Measurements from ENCODE around the gene MYH3. TPM values are rescaled to one million over a fixed set of nuclear protein-coding genes. Genes with fewer than 3 reads are reported as not detected.
"Not testable (repeated sequence)": the region's sequence is repeated elsewhere in the genome, so short reads cannot be mapped to it uniquely, and the experiment has no call there.

Gene MYH3
- 227 TPM for total RNA-seq
- 5.9 TPM for polyA plus RNA-seq

DNA sequence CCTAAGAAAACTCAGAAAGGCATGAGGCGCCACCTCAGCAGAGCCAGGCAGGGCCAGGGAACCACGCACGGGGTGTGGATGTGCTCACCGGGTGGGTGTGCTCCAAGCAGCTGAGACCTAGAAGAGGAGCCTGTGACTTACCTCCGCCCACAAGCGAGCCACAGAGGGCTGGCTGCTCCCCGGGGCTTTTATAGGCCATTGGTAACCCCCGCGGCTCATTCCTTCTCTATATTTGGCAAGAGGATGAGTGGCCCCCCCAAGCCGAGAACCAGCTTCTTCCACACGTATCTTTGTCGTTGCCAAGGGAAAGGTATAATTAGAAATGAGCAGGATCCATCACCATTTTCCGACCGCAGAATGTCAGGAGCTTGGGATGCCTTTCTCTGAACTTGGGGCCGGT, at the start of gene MYH3:
MYH3 (minus strand) TSS at position 162 of the 400 bp plus-strand sequence. CDS start 2,245 bp downstream, outside the sequence.
- Histone ChIP-seq H3K27ac (ENCODE audit: low read depth) (no peak within 1 kb of the TSS), H3K4me3 (ENCODE audit: low read depth, low read length) (no peak within 1 kb of the TSS), H3K4me1 (ENCODE audit: insufficient read depth) (no peaks in the 10 kb centered on the region), H3K36me3 (ENCODE audit: insufficient read depth) (peaks cover 2% of the 10 kb centered on the region)
- DNase-seq (ENCODE audit: extremely low spot score): no peak
- 71% methylated on average over 15 of the region's 15 CpGs for WGBS

DNA sequence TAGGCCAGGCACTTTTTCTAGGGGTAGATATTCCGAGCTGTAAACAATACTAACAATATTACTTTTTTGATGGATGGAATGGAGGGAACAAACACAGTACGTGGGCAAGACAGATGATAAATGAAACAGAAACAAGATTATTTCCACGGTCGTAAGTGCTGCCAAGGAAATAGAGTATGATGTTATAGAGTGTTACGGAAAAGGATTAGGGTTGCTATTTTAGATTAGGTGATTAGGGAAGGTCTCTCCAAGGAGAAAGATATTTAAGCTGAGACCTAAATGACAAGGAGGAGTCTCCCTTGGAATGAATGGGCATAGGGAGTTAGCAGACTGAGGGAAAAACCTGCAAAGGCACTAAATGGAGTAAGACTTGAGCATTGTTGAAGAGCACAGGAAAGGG, 48.6 kb upstream of the MYH3 start:
- H3K27ac ChIP-seq (ENCODE audit: low read depth): no peak overlapping the region
- no peaks in the 10 kb centered on the region for H3K4me1 ChIP-seq (ENCODE audit: insufficient read depth)
- H3K36me3 ChIP-seq (ENCODE audit: insufficient read depth): no peaks in the 10 kb centered on the region
- H3K4me3 ChIP-seq (ENCODE audit: low read depth, low read length): no peak overlapping the region
- WGBS: 77% methylated on average over 5 of the region's 5 CpGs
- no peak for DNase-seq (ENCODE audit: extremely low spot score)

DNA sequence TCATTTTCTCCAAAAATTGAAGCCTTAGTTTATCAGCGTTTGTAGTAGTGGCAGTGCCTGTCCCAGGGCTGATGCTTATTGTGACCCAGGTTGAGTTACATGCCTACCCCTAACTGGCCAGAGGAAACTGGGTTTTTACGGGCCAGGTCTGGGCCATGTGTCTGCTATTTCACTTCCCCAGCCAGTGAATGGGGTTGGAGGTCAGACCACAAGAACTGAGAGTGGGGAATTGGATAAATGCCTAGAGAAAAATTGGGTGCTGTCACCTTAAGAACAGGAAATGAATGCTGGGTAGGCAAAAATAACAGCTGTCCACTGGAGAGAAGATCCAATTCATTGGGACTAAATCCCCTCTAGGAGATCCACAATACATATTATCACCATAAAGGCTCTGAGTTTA, 45.5 kb upstream of the MYH3 start:
- Histone ChIP-seq H3K36me3 (ENCODE audit: insufficient read depth) (no peaks in the 10 kb centered on the region), H3K4me1 (ENCODE audit: insufficient read depth) (no peaks in the 10 kb centered on the region), H3K27ac (ENCODE audit: low read depth) (no peak overlapping the region), H3K4me3 (ENCODE audit: low read depth, low read length) (no peak overlapping the region)
- 58% methylated on average over 2 of the region's 2 CpGs for WGBS
- DNase-seq (ENCODE audit: extremely low spot score): no peak

DNA sequence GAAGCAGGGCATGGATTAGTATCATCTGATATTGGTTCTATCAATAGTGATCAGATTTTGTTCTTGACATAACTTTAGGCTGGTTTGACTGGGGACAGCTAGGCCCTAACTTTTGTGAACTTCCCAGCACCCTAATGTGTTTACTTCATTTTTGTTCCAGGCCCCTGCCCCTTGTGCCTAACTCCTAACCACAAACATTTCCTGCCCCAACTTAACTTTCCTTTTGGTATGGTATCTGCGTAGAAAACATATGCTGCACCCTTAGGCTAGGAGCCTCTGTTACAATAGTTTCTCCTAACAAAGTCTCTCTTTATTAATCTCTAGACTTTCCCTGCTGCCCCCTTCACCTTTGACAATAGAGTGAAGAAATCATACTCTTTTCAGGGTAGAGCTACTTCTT, 42.7 kb upstream of the MYH3 start:
- 87% methylated on average over 1 of the region's 1 CpG for WGBS
- Histone ChIP-seq H3K27ac (ENCODE audit: low read depth) (no peak overlapping the region), H3K4me1 (ENCODE audit: insufficient read depth) (no peaks in the 10 kb centered on the region), H3K4me3 (ENCODE audit: low read depth, low read length) (no peak overlapping the region), H3K36me3 (ENCODE audit: insufficient read depth) (no peaks in the 10 kb centered on the region)
- DNase-seq (ENCODE audit: extremely low spot score): no peak

DNA sequence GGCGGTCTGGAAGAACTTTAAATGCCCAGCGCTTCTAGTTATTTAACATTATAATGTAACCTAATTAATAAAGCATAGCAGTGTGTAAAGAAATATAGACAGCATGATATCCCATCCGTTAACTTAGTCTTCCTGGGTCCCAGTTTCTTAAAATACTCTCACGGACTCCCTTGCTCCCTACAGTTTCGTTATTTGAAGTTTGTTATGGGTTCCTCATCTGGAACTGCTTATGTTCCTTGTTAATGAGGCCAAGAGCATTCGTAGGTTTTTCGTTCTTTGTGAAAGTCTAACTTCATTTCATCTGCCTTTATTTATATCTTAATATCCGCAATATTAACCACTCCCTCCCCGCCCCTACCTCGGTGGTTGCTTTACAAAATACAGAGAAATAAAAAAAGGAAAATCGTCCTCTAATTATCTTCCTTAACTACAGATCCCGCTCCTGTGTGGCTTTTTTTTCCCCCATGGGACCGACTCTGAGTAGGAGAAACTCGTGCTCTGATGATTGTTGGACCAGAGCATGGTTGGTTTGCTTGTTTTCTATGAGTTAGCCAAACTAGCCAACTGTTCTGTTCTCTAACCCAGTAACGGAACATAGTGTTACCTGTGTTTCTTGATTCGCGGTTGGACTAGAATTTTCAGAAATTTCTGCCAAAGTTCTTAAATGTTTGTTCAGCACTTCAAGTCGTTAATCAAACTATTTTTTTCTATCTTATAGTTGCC, 41.1 kb upstream of the MYH3 start:
- no peak for DNase-seq (ENCODE audit: extremely low spot score)
- Histone ChIP-seq H3K4me1 (ENCODE audit: insufficient read depth) (no peaks in the 10 kb centered on the region), H3K27ac (ENCODE audit: low read depth) (peak overlapping the region; percentile 84), H3K36me3 (ENCODE audit: insufficient read depth) (no peaks in the 10 kb centered on the region), H3K4me3 (ENCODE audit: low read depth, low read length) (peak overlapping the region; percentile 70)
- 19% methylated on average over 18 of the region's 18 CpGs for WGBS

DNA sequence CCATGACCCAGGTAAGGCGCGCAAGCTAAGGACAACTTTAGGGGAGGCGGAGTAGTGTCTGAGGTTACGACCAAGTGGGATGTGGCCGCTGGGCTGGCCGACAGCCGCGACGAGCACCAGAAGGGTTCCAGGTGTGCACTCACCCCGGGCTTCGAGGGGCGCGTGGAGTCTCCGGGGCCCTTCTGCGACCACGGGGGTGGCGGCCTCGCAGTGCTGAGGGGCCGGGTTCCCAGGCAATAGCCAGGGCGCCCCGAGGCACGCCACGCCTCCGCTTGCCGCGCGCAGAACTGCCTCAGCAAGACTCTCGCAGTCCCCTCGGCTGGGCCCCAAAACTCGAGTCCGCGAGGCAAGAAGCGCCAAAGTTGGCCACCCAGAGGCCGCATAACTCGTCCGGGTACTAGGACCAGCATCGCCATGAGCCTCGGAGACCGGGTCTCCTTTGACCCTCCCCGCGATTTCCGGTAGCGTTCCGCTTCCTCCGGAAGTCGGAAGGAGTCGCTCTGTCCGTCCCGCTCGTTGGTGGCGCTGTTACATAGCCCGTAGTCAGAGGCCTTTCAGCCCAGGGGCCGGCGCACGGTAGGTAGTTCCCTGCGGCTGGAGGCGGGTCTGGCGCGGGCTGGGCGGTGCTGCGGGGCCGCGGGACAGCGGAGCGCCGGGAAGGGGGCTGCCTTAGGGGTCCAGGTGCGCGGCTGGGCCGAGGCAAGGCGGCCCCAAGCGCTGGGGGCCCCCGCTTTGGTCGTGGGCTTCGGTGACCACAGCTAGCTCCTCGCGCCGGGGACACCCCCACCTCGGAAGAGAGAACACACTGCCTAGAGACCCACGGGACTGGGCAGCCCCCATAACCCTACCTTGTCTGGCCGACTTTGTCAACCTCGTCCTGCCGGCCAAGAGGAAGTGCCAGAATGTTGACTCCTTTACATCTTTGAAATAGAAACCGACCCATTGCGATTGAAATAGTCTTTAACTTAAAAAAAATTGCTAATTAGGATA, 40.3 kb upstream of the MYH3 start, which contains the start of the genes ADPRM and SCO1:
ADPRM (plus strand) TSS at position 503 of the 990 bp plus-strand sequence. CDS start 7,333 bp downstream, outside the sequence.
SCO1 (minus strand) TSS at position 442 of the 990 bp plus-strand sequence; CDS start at position 416, 26 bp downstream.
- Histone ChIP-seq H3K36me3 (ENCODE audit: insufficient read depth) (no peaks in the 10 kb centered on the region), H3K4me3 (ENCODE audit: low read depth, low read length) (peak within 1 kb of the TSS; percentile 70), H3K4me1 (ENCODE audit: insufficient read depth) (no peaks in the 10 kb centered on the region), H3K27ac (ENCODE audit: low read depth) (peak within 1 kb of the TSS; percentile 84)
- WGBS: under 1% methylated on average over 84 of the region's 84 CpGs
- peak; percentile 90 for DNase-seq (ENCODE audit: extremely low spot score)

DNA sequence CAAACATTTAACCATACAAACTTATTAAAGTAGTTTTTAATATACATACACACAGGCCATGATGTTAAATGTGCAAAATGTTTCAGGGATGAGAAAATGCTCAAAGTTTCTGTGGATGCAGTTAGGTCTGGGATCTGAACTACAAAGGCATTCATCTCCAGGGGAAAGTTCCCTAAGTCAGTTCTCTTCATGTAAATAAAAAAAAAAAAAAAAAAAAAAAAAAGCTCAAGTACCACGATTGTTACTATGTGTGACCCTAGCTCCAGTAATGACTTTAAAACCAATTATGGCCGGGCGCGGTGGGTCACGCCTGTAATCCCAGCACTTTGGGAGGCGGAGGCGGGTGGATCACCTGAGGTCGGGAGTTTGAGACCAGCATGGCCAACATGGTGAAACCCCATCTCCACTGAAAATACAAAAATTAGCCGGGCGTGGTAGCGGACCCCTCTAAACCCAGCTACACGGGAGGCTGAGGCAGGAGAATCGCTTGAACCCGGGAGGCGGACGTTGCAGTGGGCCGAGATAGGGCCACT, 38.8 kb upstream of the MYH3 start:
- not testable (repeated sequence) for H3K4me1 ChIP-seq (ENCODE audit: insufficient read depth); H3K4me3 ChIP-seq (ENCODE audit: low read depth, low read length); DNase-seq (ENCODE audit: extremely low spot score); H3K27ac ChIP-seq (ENCODE audit: low read depth); H3K36me3 ChIP-seq (ENCODE audit: insufficient read depth)
- 87% methylated on average over 17 of the region's 17 CpGs for WGBS

DNA sequence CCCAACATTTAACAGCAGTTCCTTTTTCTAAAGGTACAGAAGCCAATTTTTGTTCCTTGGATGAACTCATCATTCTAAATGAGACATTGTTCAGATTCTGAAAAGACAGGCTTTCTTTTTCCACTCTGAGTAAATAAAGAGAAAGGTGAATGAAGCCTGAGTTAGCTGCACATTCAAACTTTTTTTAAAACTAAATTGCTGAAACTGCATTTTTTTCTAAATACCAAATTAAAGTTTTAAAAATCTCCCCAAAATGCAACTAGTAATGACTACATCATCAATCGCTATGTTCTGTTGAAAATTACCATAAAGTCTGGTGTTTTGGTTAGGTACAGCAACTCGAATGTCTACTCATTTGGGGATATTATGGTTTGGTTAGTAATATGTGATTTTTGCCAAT, 30.4 kb upstream of the MYH3 start:
- H3K4me1 ChIP-seq (ENCODE audit: insufficient read depth): no peaks in the 10 kb centered on the region
- H3K4me3 ChIP-seq (ENCODE audit: low read depth, low read length): no peak overlapping the region
- WGBS: 88% methylated on average over 2 of the region's 2 CpGs
- H3K27ac ChIP-seq (ENCODE audit: low read depth): no peak overlapping the region
- no peaks in the 10 kb centered on the region for H3K36me3 ChIP-seq (ENCODE audit: insufficient read depth)
- no peak for DNase-seq (ENCODE audit: extremely low spot score)

- Histone ChIP-seq H3K36me3 (ENCODE audit: insufficient read depth) (peaks cover 2% of the 10 kb centered on the region), H3K27ac (ENCODE audit: low read depth) (no peak overlapping the region), H3K4me1 (ENCODE audit: insufficient read depth) (no peaks in the 10 kb centered on the region), H3K4me3 (ENCODE audit: low read depth, low read length) (no peak overlapping the region)
- 53% methylated on average over 2 of the region's 2 CpGs for WGBS
- no peak for DNase-seq (ENCODE audit: extremely low spot score)
Observed at GRCh38 chr17:10683853-10684252, 26.7 kb upstream of the MYH3 start.

DNA sequence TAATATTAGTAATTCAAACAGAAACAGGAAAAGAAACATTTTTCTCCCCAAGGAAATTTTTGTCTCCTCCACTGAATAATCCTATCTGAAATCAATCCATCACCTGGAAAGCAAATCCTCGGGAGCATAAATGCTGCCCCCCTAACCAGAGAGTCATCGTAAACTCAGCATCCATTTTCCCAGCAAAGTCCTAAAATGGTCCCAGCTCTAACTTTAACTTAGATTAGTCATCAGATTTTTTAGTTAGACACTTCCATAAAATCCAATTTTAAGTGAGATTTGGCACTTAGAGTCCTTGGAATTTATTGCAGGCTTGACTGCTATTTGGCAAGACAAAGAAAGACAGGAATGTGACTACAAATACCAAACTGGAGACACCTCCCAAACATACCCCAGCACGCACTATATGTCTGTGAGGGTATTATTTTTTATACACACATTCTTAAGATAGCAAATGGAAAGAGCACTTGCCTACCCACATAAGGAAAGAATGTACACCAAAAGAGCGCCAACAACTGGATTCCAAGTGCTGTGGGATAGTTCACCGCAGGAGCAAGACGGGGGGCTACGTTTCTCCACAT, 24.8 kb upstream of the MYH3 start:
- no peak for DNase-seq (ENCODE audit: extremely low spot score)
- Histone ChIP-seq H3K36me3 (ENCODE audit: insufficient read depth) (peaks cover 2% of the 10 kb centered on the region), H3K27ac (ENCODE audit: low read depth) (no peak overlapping the region), H3K4me1 (ENCODE audit: insufficient read depth) (no peaks in the 10 kb centered on the region), H3K4me3 (ENCODE audit: low read depth, low read length) (no peak overlapping the region)
- 42% methylated on average over 7 of the region's 7 CpGs for WGBS

GRCh38 chr17:10674704-10675103, 17.6 kb upstream of the MYH3 start:
- no peaks in the 10 kb centered on the region for H3K36me3 ChIP-seq (ENCODE audit: insufficient read depth)
- DNase-seq (ENCODE audit: extremely low spot score): no peak
- H3K27ac ChIP-seq (ENCODE audit: low read depth): no peak overlapping the region
- H3K4me3 ChIP-seq (ENCODE audit: low read depth, low read length): no peak overlapping the region
- WGBS: 92% methylated on average over 4 of the region's 4 CpGs
- no peaks in the 10 kb centered on the region for H3K4me1 ChIP-seq (ENCODE audit: insufficient read depth)

- Histone ChIP-seq H3K4me1 (ENCODE audit: insufficient read depth) (no peaks in the 10 kb centered on the region), H3K27ac (ENCODE audit: low read depth) (no peak overlapping the region), H3K4me3 (ENCODE audit: low read depth, low read length) (no peak overlapping the region), H3K36me3 (ENCODE audit: insufficient read depth) (no peaks in the 10 kb centered on the region)
- no peak for DNase-seq (ENCODE audit: extremely low spot score)
- WGBS: 73% methylated on average over 12 of the region's 12 CpGs
Observed at GRCh38 chr17:10673312-10673711, 16.2 kb upstream of the MYH3 start.

GRCh38 chr17:10668775-10669174, 11.7 kb upstream of the MYH3 start:
- Histone ChIP-seq H3K27ac (ENCODE audit: low read depth) (no peak overlapping the region), H3K4me1 (ENCODE audit: insufficient read depth) (no peaks in the 10 kb centered on the region), H3K36me3 (ENCODE audit: insufficient read depth) (no peaks in the 10 kb centered on the region), H3K4me3 (ENCODE audit: low read depth, low read length) (no peak overlapping the region)
- DNase-seq (ENCODE audit: extremely low spot score): no peak
- 56% methylated on average over 1 of the region's 1 CpG for WGBS

All from urinary bladder (tissue), 4 donors.